Stimulated activated CD4-positive, alpha-beta T cell treated with anti-CD3 and anti-CD28 coated beads, TNF-alpha, amount 100 ng/mL, for 4 hours (primary cell): Measurements from ENCODE around the gene GALNT13.

Experiments
- DNase-seq, 3 experiments: peaks; one replicate each; pipeline ENCODE4 v3.0.0-alpha.2; 2020; ENCODE audit warnings: low read depth in 3 of 3

GALNT13 gene

DNA sequence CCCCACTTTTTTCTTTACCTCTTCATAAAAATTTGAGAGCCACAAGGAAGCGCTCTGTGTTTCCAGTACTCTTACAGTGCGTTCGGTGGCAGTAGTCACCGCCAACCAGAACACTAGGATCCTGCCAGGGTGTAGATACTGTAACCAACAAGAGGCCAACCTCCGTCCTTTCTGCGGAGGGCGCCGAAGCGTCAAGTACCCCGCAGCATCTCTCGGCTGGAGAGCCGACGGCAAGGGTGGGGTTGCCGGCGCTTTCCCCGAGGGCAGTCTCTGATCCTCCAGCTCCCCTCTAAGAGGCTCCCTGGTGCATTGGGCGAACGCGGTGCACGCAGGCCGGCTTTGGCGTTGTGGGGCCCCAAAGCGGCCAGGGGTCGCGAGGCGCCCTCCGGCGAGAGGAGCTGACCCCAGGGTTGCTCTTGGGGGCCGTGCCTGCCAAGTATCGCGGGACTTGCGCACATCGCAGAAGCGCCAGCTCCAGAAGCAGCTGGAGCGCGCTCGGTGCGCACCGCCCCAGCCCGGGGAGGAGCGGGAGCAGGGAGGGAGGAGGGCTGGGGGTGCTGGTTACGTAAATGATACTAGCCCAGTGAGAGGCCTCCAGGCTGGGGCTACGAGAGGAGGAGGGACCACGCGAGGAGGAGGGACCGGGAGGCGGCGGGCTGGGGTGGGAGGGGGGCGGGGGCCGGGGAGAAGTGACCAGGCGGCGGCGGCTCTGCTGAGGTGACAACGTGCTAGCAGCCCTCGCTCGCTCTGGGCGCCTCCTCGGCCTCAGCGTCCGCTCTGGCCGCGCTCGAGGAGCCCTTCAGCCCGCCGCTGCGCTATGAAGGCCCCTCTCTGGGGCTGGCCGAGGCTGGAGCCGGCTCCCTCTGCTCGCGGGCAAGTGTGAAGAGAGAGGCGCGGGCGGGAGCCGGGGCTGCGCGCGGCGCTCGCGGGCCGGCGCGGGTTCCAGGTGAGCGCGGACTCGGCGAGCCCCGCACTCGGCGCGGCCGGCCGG is at the start of gene GALNT13:
Gene GALNT13, plus strand, starts transcription at position 692 of the 991 bp plus-strand sequence.
- no peak for DNase-seq

DNA sequence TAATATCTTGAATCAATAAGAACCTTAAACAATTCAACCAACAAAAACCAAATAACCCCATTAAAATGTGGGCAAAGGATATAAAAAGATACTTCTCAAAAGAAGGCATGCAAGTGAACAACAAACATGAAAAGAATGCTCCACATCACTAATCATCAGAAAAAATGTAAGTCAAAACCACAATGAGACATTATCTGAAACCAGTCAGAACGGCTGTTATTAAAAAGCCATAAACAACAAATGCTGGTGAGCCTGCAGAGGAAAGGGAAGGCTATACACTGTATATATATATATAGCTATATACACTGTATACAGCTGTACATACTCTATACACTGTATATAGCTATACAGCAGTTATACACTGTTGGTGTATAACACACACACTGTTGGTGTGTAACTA is 47.8 kb upstream of the GALNT13 start:
- no peak for DNase-seq

DNA sequence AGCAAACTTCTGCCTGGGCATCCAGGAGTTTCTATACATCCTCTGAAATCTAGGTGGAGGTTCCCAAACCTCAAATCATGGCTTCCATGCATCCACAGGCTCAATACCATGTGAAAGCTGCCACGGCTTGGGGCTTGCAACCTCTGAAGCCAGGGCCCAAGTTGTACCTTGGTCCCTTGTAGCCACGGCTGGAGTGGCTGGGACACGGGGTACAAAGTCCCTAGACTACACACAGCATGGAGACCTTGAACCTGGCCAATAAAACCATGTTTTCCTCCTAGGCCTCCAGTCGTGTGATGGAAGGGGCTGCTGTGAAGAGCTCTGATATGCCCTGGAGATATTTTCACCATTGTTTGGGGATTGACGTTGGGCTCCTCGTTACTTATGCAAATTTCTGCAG is 43.4 kb upstream of the GALNT13 start:
- no peak for DNase-seq

DNA sequence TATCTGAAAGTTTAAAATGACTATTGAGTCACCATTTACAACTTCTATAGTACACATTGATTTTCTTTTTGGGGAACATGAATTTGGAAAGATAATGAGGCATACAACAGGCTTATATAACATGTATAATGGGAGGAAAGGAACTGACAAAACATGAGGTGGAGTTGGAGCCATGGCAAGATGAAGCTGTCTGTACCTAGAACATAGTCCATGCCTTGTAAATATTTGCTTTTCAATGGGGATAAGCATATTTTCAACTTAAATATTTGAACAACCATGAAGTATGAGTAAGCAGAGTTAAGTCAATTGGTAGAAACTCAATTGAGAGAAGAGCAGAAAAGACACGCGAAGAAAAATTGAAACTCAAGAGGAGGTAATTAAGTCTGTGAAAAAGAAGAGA is 37.1 kb upstream of the GALNT13 start:
- no peak for DNase-seq

DNA sequence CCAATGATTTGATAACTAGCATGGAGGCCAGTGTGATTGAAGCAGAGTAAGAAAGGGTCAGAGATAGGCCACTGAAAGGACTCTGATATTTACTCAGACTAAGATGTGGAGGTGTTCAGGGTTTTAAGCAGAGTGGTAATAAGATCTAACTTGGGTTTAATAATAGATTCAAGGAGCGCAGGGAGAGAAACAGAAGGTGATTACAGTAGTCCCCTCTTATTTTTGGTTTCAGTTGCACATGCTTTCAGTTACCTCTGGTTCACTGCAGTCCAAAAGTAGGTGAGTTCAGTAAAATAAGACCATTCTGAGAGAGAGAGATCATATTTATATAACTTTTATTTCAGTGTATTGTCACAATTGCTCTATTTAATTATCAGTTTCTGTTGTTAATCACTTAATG is 13.5 kb upstream of the GALNT13 start:
- DNase-seq = no peak

DNA sequence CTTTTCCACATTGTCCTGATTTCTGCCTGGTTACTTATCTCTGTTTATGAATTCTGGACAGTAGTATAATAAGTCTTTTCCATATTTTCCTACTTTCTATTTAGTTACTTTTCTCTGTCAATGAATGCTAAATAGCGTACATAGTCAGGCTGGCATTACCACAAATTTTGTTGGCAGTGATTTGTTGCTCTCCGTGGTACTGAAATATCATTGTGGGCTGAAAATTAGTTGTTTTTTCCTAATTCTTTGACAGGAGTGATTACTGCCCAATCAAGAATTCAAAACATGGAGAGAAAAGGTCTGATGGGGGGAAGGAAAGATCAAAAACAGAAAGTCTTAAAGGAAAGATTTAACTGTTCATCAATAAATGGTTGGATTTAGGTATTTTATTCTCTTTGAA is 7.7 kb upstream of the GALNT13 start:
- DNase-seq = no peak

DNA sequence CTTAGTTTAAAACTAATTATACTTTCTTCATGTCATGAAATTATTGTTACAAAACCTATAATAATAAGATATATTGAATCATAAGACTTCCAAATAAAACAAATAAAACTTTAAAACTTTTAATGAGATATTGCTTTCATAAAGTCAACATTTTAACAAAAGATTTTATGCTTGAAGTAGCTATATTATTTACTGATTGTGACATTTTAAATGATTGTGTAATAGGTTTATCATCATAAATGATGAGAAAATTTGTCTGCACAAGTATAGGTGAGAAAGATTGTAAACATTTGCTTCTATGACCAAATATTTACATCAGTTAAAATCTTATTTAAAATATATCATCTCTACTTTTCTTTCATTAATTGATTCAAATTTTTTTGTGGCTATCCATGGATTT is 5.1 kb upstream of the GALNT13 start:
- DNase-seq = no peak

DNA sequence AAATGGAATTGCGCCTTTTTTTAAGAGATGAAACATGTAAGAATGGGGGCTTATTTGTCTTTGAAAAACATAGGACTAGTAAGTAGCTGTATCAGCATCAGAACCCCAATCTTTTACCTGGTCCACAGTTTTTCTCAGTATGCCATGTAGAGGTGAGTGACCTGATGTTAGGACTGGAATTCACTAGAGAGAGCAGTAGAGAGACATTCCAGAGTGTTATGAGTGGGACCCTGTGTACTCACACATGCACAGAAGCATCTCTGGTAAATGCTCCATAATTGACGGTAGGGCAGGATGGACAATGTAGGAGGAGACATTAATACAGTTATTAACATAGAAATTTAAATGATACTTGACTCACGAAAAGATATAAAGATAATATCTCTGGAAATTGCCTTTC is 1.4 kb upstream of the GALNT13 start:
- no peak for DNase-seq

DNA sequence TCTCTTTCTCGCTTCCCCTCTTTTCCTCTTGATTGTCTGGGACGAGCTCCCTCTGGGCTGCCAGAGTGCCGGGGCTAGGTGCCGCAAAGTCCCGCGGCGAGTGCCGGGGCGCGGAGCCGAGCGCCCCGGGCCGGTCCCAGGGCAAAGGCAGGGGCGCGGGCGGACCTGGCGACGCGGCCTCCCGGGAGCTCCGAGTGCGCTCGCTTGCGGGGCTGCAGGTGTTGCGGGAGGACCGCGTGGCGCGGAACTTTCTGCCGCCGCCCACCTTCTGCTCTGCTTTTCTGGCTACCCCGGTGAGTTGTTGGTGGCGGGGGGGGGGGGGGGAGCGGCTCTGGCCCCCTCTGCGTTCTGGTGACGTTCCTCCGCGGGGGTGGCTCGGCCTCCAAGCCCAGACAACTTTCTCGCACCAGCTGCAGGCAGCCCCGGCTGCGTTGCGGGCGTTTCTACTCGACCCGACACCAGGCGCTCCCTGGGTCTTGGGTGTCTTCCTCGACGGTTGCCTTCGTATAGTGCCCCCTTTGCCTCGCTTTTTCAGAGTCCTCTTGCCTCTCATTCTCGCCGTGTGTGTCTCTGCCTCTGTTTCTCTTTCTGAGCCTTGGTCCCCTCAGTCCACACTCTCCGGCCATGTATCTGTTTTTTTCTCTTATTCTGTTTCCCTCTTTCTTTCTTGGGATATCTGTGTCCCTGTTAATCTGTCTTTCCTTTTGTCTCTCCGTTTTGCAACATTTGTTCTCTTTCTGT is 759 bp downstream of the GALNT13 start:
- no peak for DNase-seq

DNA sequence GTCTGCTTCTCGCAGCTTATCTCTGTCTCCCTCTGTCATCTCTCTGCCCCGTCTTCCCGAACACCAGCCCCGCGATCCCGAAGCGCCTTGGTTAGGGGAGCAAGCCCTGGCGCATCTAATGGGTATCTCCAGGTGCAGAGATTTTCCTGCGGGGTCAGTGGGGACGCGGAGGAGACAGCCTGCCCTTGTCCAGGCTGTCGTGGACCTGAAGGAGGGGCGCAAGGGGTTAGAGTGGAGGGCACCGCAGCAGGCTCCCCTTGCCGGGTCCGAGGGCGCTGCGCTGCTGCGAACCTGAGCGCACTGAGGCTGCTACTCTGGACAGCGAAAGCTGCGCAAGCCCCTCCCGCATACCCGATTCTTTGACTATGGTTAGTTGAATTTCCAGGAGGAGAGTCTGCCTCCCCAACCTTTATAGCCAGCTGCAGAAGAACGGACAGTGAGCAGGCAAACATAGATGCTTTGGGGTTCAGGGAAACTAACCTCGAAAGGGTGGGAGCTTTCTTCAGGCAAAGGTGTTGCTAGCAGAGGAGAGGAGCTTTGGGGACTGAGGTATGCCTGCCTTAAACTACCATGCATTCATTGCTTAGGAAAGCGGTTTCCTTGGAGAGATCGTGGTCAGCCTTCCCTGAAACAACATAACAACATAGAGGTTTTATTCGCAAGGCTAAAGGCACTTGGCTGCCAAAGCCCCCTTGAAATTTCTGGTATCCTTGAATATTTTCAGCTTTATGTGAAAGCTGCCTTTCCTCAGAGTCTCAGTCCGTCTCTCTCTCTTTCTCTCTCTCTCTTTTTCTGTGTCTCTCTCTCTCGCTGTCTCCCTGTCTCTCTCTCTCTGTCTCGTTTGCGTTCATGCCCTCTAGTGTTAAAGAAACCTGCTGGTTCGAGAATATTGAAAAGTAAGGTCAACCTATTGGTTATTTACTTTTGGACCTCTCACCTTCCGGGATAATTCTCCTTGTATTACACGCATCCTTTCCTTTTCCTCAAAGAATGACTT is 1.6 kb downstream of the GALNT13 start:
- no peak for DNase-seq

DNA sequence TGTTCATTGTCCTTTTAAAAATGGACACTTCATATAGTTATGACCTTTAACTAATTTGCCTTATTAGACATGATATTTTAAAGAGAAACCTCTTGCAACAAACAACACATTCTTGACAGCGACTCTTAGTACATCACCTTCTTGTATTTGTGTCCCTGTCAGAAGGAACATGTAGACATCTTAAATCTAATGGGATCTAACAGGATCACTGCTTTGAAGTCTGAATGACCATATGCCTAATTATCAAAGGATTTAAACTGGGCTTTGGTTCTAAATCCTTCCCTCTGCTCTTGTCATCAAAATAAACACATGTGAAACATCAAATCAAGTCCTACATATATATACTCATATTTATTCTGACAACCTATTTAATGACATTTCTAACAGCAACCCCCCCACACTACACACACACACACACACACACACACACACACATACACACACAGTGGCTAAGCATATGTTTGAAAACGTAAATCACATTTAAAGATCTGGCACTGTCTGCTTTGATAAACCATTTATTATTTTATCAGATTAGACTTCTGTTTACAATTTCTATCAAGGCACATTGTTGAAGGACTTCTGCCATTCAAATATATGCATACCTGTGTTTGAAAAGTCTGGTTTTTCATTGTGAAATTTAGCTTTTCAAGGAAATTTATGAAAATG is 4.2 kb downstream of the GALNT13 start:
- no peak for DNase-seq

DNA sequence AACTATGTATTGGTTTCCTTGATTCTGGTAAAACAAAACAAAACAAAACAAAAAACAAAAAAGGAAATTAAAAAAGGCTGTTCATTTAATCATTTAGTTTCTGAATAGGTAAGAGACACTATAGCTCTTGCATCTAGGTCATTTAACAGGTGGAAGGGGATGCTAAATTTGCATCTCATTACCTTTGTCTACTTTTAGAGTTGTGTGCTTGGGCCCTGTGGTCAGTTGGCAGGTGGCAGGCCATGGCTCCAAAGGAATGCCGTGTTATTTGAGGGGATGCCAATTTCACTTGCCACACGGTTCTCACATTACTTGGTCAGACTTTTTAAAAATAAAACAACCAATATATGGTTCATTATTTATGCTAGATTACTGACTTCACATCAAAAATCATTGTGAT is 9.2 kb downstream of the GALNT13 start:
- no peak for DNase-seq

DNA sequence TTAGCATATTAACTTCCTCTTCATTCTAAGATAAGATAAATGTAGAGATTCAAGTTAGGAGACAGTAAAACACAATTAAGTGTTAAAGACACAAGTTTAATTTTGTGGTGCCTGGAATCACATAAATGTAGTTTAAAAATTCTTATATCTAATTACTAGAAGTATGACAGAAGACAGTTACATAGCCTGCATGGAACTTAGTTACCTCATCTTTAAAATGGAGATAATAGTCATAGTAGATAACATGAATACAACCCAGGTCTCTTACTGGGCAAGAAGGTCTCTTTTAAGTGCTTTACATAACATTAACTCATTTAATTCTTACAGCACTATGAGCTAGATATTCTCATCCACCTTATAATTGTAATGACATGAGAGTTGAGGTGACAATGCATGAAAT is 15.1 kb downstream of the GALNT13 start:
- no peak for DNase-seq

DNA sequence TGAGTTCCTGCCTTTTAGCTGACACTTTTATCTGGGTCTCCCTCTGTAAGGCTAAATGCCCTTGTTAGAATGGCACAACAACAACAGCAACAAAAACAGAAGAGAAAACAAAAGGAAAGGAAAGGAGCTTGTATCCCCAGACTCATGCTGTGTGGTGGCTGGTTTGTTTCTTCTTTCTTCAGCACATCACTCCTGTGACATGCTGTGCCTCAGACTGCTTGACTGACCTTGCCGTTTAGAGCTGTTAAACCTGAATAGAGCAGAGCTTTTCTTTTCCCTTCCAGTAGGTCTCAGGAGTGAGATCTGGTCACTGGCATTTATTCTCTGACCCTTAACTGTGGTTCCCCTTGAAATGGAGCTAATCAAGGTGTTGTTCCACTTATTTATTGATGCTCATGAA is 18.9 kb downstream of the GALNT13 start:
- no peak for DNase-seq

DNA sequence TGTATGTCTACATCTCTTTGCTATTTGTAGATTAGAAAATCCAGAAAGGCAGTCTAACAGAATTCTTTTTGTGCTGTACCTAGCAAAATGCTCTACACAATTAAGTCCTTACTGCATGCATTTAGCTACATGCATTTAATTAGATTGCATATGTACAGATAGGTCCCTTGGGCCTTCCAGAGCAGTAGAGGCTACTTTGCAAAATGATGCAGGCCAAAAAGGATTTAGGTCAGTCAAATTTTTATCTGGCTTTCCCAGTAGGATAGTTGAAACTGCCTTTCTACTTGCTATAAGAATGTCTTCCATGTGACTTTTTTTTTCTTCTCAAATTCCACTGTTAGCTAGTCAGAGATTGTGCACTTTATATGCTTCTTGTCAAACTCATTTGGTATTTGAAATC is 19.3 kb downstream of the GALNT13 start:
- DNase-seq = no peak

DNA sequence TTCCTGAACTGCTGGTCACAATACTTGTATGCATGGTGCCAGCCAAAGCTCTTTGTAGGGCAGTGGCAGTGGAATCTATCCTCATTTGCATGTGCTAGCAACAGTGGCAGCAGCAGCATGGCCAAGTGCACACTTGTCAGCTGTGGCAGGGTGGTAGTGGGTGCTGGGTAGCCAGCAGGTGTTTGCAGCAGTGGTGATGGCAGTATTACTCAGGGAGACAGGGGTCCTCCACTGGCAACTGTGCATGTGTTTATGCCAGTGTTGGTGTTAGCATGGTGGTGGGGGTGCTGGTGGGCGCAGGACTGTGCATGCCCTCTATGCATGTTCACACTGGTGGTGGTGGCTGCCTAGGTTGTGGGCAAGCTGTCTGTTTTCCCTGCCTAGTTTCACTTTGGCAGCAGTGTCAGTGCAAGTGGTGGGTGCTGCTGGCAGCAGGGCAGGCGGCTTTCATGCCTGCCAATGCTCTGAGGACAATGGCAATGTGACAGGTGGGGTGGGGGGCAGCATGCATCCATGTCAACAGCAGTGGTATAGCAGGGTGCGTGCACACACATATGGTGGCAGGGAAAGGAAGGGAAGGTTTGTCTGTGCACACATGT is 41.2 kb downstream of the GALNT13 start:
- no peak for DNase-seq

DNA sequence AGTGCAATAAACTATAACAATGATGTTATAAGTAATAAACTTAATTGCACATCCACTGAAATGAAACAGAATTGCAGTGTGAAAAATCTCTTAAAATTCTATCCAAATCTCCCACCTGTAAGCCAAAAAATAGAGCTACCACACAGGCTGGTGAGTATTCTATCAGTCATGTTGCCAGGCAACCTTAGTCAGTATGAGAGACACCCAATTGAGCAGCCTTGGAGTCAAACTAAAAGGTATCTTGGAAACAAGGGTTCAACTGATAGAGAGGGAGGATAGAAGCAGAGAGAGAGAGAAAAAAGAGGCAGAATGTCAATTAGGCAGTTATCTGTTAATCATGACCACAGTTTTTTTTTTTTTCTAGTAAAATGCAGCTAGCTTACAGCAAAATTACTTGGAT is 45.8 kb downstream of the GALNT13 start:
- DNase-seq = no peak

DNA sequence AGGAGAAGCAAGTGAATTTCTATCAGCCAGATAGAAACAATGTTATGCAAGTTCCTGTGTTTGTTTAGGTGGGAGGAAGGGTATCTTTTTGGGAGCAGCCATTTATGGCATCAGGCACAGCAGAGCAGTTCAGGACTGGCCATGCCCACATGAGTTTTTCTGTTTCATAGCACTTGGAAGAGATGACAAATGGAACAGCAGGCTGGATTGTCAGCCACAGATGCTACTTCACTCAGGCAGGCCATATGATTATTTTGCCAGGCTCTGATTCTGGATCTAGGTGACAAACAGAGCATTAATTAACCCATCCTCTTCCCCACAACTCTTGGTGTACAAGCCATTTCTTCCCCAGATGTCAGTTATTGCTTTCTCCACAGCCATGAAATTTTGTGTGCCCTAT is 63.8 kb downstream of the GALNT13 start:
- DNase-seq = no peak

DNA sequence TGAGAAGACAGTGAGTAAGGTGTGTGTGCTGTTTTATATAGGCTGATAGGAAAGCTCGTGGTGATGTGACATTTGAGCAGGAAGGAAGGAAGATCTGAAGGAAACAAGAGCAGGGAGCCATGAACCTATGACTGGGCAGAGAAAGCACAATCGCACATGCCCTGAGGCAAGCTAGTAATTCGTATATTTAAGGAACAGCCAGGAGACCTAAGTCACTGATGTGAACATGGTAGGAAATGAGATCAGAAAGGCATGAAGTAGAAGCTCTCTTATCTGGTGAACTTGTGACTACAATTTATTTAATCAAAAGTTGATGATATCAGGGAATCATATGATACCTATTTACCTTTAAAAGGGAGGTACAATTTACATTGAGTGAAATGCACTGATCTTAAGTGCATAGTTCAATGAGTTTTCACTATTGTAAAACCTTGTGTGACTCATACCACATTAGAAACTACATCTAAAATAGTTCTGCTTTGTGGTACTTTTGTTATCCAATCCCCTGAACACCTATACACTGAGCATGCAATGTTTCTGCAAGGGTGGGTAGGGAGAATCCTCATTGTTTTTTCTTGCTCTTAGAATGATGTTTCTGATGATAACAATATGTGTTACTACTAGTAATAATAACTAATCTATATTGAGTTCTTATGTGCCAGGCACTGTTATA is 67.5 kb downstream of the GALNT13 start:
- DNase-seq = no peak

DNA sequence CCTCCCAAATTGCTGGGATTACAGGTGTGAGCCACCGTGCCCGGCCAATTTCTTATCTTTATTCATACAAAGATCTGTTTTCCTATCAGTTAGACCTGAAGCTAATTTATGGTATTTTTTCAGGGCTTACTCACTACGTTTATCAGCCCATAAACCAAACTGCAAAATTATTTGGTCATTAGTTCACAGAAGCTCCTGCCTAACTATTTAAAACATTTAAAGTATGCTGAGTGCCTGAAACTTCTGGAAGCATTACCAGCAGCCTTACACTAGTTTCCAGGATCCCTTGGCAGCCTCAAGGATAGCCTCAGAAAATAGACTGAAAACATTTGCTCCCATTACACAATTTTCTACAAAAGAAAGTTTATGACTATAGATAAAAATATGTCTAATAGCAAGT is 68.8 kb downstream of the GALNT13 start:
- DNase-seq = no peak
